GM12864 (cell line): ENCODE results near the gene FYCO1.

Experiments used
- DNase-seq: peaks from one replicate; pipeline ENCODE4 v3.0.0-alpha.2; 2011; ENCODE audit warnings: low read depth
- H3K4me3 ChIP-seq: 2 replicates; pipeline ENCODE4 v1.5.1; 2011; ENCODE audit warnings: mild to moderate bottlenecking, low read depth, low read length, control low read depth
- CTCF ChIP-seq: IDR thresholded peaks from 2 replicates; pipeline ENCODE4 v1.5.1; 2011; ENCODE audit warnings: low read depth, mild to moderate bottlenecking, moderate library complexity, low read length, control low read depth, inconsistent platforms; ENCODE audit errors: missing control alignments

The FYCO1 gene

GRCh38 chr3:46021516-46021915, 25.9 kb upstream of the FYCO1 start:
- no peak for TF ChIP-seq CTCF
- no peak overlapping the region for H3K4me3 ChIP-seq
- DNase-seq, result no peak

- H3K4me3 ChIP-seq, result no peak overlapping the region
- no peak for TF ChIP-seq CTCF
- DNase-seq, result no peak
Observed at GRCh38 chr3:46020766-46021510, 25.3 kb upstream of the FYCO1 start.

- H3K4me3 ChIP-seq, result no peak overlapping the region
- DNase-seq, result no peak
- TF ChIP-seq CTCF, result no peak
Observed at GRCh38 chr3:46019707-46020106, 24.1 kb upstream of the FYCO1 start.

GRCh38 chr3:46017720-46018119, 22.1 kb upstream of the FYCO1 start:
- no peak overlapping the region for H3K4me3 ChIP-seq
- DNase-seq, result no peak
- no peak for TF ChIP-seq CTCF

- H3K4me3 ChIP-seq, result no peak overlapping the region
- DNase-seq, result no peak
- no peak for TF ChIP-seq CTCF
Observed at GRCh38 chr3:46013316-46014094, 17.9 kb upstream of the FYCO1 start.

GRCh38 chr3:46012246-46012645, 16.6 kb upstream of the FYCO1 start:
- no peak overlapping the region for H3K4me3 ChIP-seq
- TF ChIP-seq CTCF, result no peak
- no peak for DNase-seq

- no peak overlapping the region for H3K4me3 ChIP-seq
- no peak for DNase-seq
- no peak for TF ChIP-seq CTCF
Observed at GRCh38 chr3:46010519-46011113, 15.0 kb upstream of the FYCO1 start.
